ENCODE measurements around the gene AKT3.

GRCh38 chr1:243723458-243724043, 126.5 kb downstream of the AKT3 start:
- no peak for TF ChIP-seq CTCF (IDR thresholded peaks at IDR 0.05)
- TF ChIP-seq POLR2A (IDR thresholded peaks at IDR 0.05), result no peak
